ENCODE results near the gene NTPCR. TPM values are rescaled to one million over a fixed set of nuclear protein-coding genes. Genes with fewer than 3 reads are reported as not detected.

NTPCR gene
- total and polyA plus RNA-seq, 3 donors from 2014 or later = 25.5 to 85.1 (median 38.8) TPM

DNA sequence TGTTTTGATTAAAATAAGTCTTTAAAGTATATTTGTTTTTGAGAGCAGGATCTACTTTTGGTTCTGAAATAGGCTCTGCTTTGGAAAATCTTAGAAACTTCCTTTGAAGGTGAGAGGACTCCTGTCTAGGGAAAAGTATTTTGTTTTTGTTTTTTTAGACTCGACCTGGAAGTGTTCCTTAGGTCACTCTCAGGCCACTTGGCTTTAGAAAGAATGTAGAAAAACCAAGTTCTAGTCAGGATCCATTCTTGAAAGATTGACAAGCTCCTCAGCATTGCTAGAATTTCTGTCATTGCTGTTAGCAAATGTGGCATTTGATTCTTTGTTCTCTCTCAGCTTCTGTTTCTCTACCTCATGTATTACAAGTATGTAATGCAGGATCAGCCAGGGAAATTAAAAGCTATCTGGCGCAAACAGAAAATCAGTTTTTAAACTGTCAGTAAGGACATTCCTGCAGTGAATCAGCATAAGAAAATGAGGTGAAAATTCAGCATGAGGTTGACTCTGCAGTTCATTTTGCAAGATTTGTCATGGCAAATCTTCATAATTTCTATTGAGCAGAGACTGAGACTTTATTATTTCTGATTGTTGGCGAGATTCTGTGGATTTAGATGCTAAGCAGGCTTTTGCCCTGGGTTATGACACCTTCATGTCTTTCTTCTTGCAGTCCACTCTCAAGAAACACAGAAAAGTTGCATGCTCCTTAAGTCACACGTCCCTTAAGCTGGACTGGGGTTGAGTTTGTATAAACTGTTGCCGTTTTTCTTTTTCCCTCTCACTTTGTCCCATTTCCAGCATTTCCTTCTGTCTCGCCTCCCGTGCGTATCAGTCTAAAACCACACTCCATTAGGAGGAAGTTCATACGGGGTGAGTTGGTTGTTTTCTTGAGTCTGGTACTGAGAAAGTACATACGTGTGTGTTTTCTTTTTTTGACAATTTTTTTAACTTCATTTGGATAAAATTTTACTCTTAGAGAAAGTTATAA lies 12.6 kb downstream of the NTPCR start:
- H3K27ac ChIP-seq = no peak overlapping the region
- no peaks in the 10 kb centered on the region for H3K4me1 ChIP-seq
- WGBS, 2 donors = 48 to 69% methylated on average over 10 of the region's 10 CpGs
- no peaks in the 10 kb centered on the region for H3K27me3 ChIP-seq
- no peak for DNase-seq
- no peaks in the 10 kb centered on the region for H3K36me3 ChIP-seq (ENCODE audit: low read depth, missing control alignments)
- no peaks in the 10 kb centered on the region for H3K9me3 ChIP-seq
- no peak overlapping the region for H3K4me3 ChIP-seq
- TF ChIP-seq, protein P1, sequence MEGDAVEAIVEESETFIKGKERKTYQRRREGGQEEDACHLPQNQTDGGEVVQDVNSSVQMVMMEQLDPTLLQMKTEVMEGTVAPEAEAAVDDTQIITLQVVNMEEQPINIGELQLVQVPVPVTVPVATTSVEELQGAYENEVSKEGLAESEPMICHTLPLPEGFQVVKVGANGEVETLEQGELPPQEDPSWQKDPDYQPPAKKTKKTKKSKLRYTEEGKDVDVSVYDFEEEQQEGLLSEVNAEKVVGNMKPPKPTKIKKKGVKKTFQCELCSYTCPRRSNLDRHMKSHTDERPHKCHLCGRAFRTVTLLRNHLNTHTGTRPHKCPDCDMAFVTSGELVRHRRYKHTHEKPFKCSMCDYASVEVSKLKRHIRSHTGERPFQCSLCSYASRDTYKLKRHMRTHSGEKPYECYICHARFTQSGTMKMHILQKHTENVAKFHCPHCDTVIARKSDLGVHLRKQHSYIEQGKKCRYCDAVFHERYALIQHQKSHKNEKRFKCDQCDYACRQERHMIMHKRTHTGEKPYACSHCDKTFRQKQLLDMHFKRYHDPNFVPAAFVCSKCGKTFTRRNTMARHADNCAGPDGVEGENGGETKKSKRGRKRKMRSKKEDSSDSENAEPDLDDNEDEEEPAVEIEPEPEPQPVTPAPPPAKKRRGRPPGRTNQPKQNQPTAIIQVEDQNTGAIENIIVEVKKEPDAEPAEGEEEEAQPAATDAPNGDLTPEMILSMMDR (IDR thresholded peaks at IDR 0.05) = no peak
- no peak for TF ChIP-seq POLR2A (IDR thresholded peaks at IDR 0.05)
- intact Hi-C loops (cut with DNase I; ENCODE audit: low total_unique reads) = no loop called here

DNA sequence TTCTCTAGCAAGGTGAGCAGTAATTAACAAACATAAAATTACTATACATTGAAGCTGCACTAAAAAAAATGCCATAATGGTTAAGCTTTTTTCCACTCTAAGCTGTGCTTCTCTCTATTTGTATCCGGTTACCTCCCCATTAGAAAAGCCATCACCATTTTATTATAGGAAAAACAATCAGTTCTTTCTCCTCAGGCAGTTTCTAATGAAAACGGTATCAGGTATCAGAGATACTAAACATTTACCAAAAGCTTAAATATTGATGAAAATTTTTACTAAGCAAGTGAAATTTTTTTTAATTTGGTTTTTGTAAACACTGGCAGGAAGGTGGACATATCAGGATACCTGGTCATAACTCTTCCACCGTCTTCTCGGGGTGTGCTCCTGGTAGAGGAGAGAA lies 14.2 kb downstream of the NTPCR start:
- H3K4me3 ChIP-seq = no peak overlapping the region
- no peaks in the 10 kb centered on the region for H3K36me3 ChIP-seq (ENCODE audit: low read depth, missing control alignments)
- no peaks in the 10 kb centered on the region for H3K27me3 ChIP-seq
- H3K4me1 ChIP-seq = no peaks in the 10 kb centered on the region
- no peak for DNase-seq
- 94 to 98% methylated on average over 4 of the region's 4 CpGs for WGBS, 2 donors
- TF ChIP-seq, protein P1 (IDR thresholded peaks at IDR 0.05) = no peak
- no peak for TF ChIP-seq POLR2A (IDR thresholded peaks at IDR 0.05)
- H3K27ac ChIP-seq = no peak overlapping the region
- intact Hi-C loops (cut with DNase I; ENCODE audit: low total_unique reads) = no loop called here
- H3K9me3 ChIP-seq = no peaks in the 10 kb centered on the region

DNA sequence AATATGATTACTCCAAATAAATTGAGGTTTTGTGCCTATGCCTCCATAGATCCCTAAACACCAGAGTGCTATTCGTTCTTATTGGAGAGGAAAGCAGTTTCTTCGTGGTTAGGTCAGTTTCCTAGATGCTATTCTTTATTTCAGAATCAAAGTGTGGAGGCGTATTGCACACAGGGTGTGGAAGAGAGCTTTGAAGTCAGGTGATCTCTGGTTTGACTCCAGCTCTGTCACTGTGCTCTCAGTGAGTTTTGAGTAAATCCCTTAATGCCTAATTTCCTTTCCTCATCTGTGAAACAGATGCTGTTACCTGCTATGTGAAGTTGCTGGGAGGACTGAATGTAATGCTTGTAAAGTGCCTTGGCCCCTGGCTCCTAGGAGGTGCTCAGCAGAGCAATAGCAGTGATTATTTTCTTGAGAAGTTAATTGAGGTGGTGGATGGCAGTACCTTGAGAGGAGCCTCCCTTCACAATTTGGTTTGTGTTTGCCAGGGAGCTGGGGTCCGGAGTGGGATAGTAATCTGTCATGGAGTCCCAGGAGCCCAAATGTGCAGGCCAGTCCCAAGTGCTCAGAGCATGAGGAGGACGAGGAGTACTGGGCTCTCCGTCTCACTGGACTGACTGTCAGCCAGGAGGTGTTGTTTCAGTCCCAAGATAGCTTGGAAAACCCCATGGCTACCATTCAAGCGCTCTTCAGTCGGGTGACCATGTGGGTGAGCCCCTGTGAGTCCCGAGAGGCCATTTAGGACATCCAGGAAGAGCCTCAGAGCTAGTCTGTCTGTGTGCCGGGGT lies 14.9 kb downstream of the NTPCR start:
- WGBS, 2 donors = 88 to 93% methylated on average over 10 of the region's 10 CpGs
- DNase-seq = no peak
- Histone ChIP-seq H3K4me3 (no peak overlapping the region), H3K27me3 (no peaks in the 10 kb centered on the region), H3K4me1 (no peaks in the 10 kb centered on the region), H3K27ac (no peak overlapping the region), H3K9me3 (no peaks in the 10 kb centered on the region), H3K36me3 (ENCODE audit: low read depth, missing control alignments) (no peaks in the 10 kb centered on the region)
- intact Hi-C loops (cut with DNase I; ENCODE audit: low total_unique reads) = no loop called here
- TF ChIP-seq, protein P1 (IDR thresholded peaks at IDR 0.05) = no peak
- TF ChIP-seq POLR2A (IDR thresholded peaks at IDR 0.05) = no peak

DNA sequence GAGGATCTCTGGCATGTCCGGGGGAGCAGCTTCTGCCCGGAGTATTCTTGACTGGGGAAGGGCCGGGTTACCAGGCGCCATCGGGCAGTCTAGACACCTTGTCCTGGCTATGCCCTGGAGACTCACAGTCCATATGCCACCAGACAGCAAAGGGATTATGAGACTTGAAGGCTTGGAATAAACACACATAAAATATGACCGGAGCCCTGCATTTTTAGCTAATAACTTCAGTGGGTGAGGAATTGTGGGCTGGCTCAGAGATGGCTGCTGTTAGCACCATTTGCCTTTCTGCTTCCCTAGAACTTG lies 15.5 kb downstream of the NTPCR start:
- no peaks in the 10 kb centered on the region for H3K27me3 ChIP-seq
- no peak overlapping the region for H3K4me3 ChIP-seq
- H3K9me3 ChIP-seq = no peaks in the 10 kb centered on the region
- no peaks in the 10 kb centered on the region for H3K36me3 ChIP-seq (ENCODE audit: low read depth, missing control alignments)
- TF ChIP-seq, protein P1 (IDR thresholded peaks at IDR 0.05) = no peak
- no peak for TF ChIP-seq POLR2A (IDR thresholded peaks at IDR 0.05)
- intact Hi-C loops (cut with DNase I; ENCODE audit: low total_unique reads) = no loop called here
- DNase-seq = no peak
- H3K4me1 ChIP-seq = no peaks in the 10 kb centered on the region
- H3K27ac ChIP-seq = no peak overlapping the region
- 86 to 88% methylated on average over 6 of the region's 6 CpGs for WGBS, 2 donors
